PFSK-1 (cell line): ENCODE measurements around the gene COMMD7.

Experiments used
- FOXP2 ChIP-seq: optimal IDR thresholded peaks from 2 replicates; pipeline ENCODE3; 2011; ENCODE audit warnings: borderline replicate concordance, control low read depth, inconsistent platforms; ENCODE audit not compliant: insufficient read depth; ENCODE audit errors: extremely low read length, extremely low read depth
- POLR2AphosphoS5 ChIP-seq: IDR thresholded peaks from 2 replicates; pipeline ENCODE4 v1.6.1; 2012; ENCODE audit warnings: low read depth, mild to moderate bottlenecking, control low read depth, low read length, moderate library complexity
- REST ChIP-seq, 2 experiments: IDR thresholded peaks; 2 replicates each; pipeline versions ENCODE4 v1.6.1 to v1.8.0; 2011 to 2012; ENCODE audit warnings: low read depth in 2 of 2, low read length in 2 of 2, control low read depth in 1 of 2, inconsistent platforms in 1 of 2, mild to moderate bottlenecking in 1 of 2, moderate library complexity in 1 of 2; ENCODE audit not compliant: insufficient read depth in 1 of 2
- SIN3A ChIP-seq: IDR thresholded peaks from 2 replicates; pipeline ENCODE4 v1.6.1; 2012; ENCODE audit warnings: mild to moderate bottlenecking, low read length, moderate library complexity, borderline replicate concordance; ENCODE audit not compliant: insufficient read depth
- TAF1 ChIP-seq: IDR thresholded peaks from 2 replicates; pipeline ENCODE4 v1.6.1; 2012; ENCODE audit warnings: low read length, control low read depth, borderline replicate concordance; ENCODE audit not compliant: insufficient read depth

- no peak for TF ChIP-seq POLR2AphosphoS5
- TF ChIP-seq TAF1: no peak
- no peak for TF ChIP-seq REST (IDR thresholded peaks at IDR 0.05; ENCODE audit: insufficient read depth in 1 of 2, low read depth in 2 of 2, low read length in 2 of 2)
- no peak for TF ChIP-seq FOXP2
- TF ChIP-seq SIN3A: no peak
Measured at GRCh38 chr20:32773223-32773622, 30.0 kb upstream of the COMMD7 start.
